ENCODE data around the gene RNF19B. TPM values are rescaled to one million over a fixed set of nuclear protein-coding genes. Genes with fewer than 3 reads are reported as not detected.
A peak's percentile ranks its signal among the peaks of the same experiment; 100 is the strongest.

RNF19B gene
- total RNA-seq, 2 experiments from 2014 or later = 33.4 to 37.4 TPM

DNA sequence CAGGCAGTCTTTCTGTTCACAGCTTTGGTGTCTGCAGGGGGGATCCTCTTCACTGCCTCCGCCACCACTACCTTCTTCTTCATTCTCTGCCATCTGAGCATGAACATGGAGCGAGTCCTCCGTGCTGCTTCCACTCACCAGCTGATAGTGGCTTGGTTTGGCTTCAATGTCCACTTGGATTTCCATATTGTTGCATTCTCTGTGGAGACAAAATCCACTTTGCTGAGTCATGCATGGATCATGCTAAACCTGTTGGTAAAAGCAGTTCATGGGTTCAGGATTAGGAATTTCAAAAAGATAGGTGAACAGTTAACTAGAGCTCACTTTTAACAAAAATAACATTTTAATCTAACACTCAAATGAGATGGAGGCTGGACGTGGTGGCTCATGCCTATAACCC lies 27.5 kb downstream of the RNF19B start:
- H3K27me3 Mint-ChIP-seq = no peaks in the 10 kb centered on the region
- H3K36me3 Mint-ChIP-seq (ENCODE audit: low read depth) = peaks cover 66% of the 10 kb centered on the region
- ChIA-PET CTCF (interaction anchor here (0.6 kb wide), 1 partner anchor 139 kb away, joined by 3 read pairs; no protein-coding TSS in a partner anchor), POLR2A (interaction anchor here (0.7 to 1.0 kb wide), 2 partner anchors 28 to 232 kb away, joined by 3 to 4 read pairs; partner anchors contain the start of gene RNF19B)
- intact Hi-C loops (cut with DNase I, micrococcal nuclease) = no loop called here
- no peak overlapping the region for H3K27ac ChIP-seq (ENCODE audit: low read depth in 1 of 2, low read length in 2 of 2)
- H3K27me3 ChIP-seq (ENCODE audit: control insufficient read depth in 1 of 2, insufficient read depth in 2 of 2, low read length in 2 of 2) = no peaks in the 10 kb centered on the region
- TF ChIP-seq, protein P1, sequence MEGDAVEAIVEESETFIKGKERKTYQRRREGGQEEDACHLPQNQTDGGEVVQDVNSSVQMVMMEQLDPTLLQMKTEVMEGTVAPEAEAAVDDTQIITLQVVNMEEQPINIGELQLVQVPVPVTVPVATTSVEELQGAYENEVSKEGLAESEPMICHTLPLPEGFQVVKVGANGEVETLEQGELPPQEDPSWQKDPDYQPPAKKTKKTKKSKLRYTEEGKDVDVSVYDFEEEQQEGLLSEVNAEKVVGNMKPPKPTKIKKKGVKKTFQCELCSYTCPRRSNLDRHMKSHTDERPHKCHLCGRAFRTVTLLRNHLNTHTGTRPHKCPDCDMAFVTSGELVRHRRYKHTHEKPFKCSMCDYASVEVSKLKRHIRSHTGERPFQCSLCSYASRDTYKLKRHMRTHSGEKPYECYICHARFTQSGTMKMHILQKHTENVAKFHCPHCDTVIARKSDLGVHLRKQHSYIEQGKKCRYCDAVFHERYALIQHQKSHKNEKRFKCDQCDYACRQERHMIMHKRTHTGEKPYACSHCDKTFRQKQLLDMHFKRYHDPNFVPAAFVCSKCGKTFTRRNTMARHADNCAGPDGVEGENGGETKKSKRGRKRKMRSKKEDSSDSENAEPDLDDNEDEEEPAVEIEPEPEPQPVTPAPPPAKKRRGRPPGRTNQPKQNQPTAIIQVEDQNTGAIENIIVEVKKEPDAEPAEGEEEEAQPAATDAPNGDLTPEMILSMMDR (IDR thresholded peaks at IDR 0.05) = no peak
- no peaks in the 10 kb centered on the region for H3K4me1 ChIP-seq (ENCODE audit: insufficient read depth, low read length)
- H3K4me3 ChIP-seq (ENCODE audit: low read length) = no peak overlapping the region
- peaks cover 66% of the 10 kb centered on the region for H3K36me3 ChIP-seq (ENCODE audit: insufficient read depth, low read length)
- DNase-seq (no peak), ATAC-seq (ENCODE audit: poor library complexity) (no peak)
- no peaks in the 10 kb centered on the region for H3K9me3 Mint-ChIP-seq
- no peak overlapping the region for H3K27ac Mint-ChIP-seq
- no peak overlapping the region for H3K4me3 Mint-ChIP-seq
- H3K9me3 ChIP-seq (ENCODE audit: control insufficient read depth in 1 of 2, insufficient read depth in 1 of 2, low read length in 2 of 2) = no peaks in the 10 kb centered on the region
- no peaks in the 10 kb centered on the region for H3K4me1 Mint-ChIP-seq (ENCODE audit: low read depth)

DNA sequence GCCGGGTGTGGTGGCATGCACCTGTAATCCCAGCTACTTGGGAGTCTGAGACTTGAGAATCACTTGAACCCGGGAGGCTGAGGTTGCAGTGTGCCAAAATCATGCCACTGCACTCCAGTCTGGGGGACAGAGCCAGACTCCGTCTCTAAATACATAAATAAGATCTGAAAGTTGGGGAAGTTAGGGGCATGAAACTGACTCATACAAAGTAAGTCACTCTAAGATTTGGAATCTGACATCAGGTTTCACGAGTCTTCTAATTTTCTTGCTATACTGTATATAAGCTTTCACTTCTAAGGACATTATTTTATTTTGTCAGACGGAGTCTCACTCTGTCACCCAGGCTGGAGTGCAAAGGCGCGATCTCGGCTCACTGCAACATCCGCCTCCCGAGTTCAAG lies 30.1 kb downstream of the RNF19B start:
- peaks cover 47% of the 10 kb centered on the region for H3K36me3 ChIP-seq (ENCODE audit: insufficient read depth, low read length)
- POLR2A ChIA-PET = interaction anchor here (1.1 to 2.1 kb wide), 3 partner anchors 30 to 122 kb away, joined by 3 to 9 read pairs (median 7); partner anchors contain the start of gene RNF19B
- H3K27ac Mint-ChIP-seq = no peak overlapping the region

DNA sequence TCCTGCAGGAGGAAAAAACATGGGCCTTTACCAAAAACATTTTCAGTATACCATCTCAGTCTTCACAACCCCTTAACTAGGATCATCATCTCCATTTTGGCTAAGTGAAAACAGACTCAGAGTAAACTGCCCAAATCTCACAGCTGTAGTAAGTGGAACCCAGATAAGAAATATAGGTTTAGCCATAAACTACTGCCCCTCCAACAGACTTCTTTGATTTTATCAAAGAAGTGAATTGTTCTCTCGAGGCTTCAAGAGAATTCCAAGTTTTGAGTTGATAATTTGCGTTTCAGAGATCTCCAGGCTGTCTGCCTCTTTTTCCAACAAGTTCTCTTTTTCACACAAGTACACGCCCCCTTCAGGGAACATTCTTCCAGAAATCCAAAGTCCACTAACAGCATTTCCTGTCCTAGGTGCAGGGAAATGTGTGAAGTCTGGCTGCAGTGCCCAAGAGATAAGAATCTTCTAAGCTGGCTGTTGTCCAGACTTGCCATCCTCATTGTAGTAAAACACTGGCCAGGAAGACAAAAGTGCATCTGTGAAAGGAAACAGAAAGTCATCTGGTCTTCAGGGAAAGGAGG lies 30.8 kb downstream of the RNF19B start:
- H3K36me3 Mint-ChIP-seq (ENCODE audit: low read depth) = peaks cover 35% of the 10 kb centered on the region
- H3K4me3 Mint-ChIP-seq = no peak overlapping the region
- intact Hi-C loops (cut with DNase I, micrococcal nuclease) = loop anchor here (1.0 to 5.0 kb wide), 6 partner anchors 73 to 433 kb away; no protein-coding TSS in a partner anchor
- H3K9me3 Mint-ChIP-seq = no peaks in the 10 kb centered on the region
- Histone ChIP-seq H3K4me3 (ENCODE audit: low read length) (no peak overlapping the region), H3K9me3 (ENCODE audit: control insufficient read depth in 1 of 2, insufficient read depth in 1 of 2, low read length in 2 of 2) (no peaks in the 10 kb centered on the region), H3K27me3 (ENCODE audit: control insufficient read depth in 1 of 2, insufficient read depth in 2 of 2, low read length in 2 of 2) (no peaks in the 10 kb centered on the region), H3K27ac (ENCODE audit: low read depth in 1 of 2, low read length in 2 of 2) (no peak overlapping the region), H3K4me1 (ENCODE audit: insufficient read depth, low read length) (no peaks in the 10 kb centered on the region), H3K36me3 (ENCODE audit: insufficient read depth, low read length) (peaks cover 41% of the 10 kb centered on the region)
- no peak for DNase-seq
- ATAC-seq (ENCODE audit: poor library complexity) = peak; percentile 11
- H3K27ac Mint-ChIP-seq = no peak overlapping the region
- no peaks in the 10 kb centered on the region for H3K27me3 Mint-ChIP-seq
- CTCF ChIA-PET = interaction anchor here (0.7 to 2.8 kb wide), 10 partner anchors 9 to 361 kb away, joined by 3 to 17 read pairs (median 4); no protein-coding TSS in a partner anchor
- H3K4me1 Mint-ChIP-seq (ENCODE audit: low read depth) = no peaks in the 10 kb centered on the region
- POLR2A ChIA-PET = interaction anchor here (1.0 to 2.1 kb wide), 5 partner anchors 31 to 194 kb away, joined by 3 to 9 read pairs (median 4); partner anchors contain the start of gene RNF19B
- TF ChIP-seq, protein P1 (IDR thresholded peaks at IDR 0.05) = peak; percentile 3

More for the DNA sequence above, 30.1 kb downstream of the RNF19B start:
- Histone ChIP-seq H3K27ac (ENCODE audit: low read depth in 1 of 2, low read length in 2 of 2) (no peak overlapping the region), H3K4me1 (ENCODE audit: insufficient read depth, low read length) (no peaks in the 10 kb centered on the region), H3K4me3 (ENCODE audit: low read length) (no peak overlapping the region), H3K27me3 (ENCODE audit: control insufficient read depth in 1 of 2, insufficient read depth in 2 of 2, low read length in 2 of 2) (no peaks in the 10 kb centered on the region), H3K9me3 (ENCODE audit: control insufficient read depth in 1 of 2, insufficient read depth in 1 of 2, low read length in 2 of 2) (no peaks in the 10 kb centered on the region)
- ATAC-seq (ENCODE audit: poor library complexity) (no peak), DNase-seq (no peak)
- CTCF ChIA-PET = interaction anchor here (0.7 to 2.8 kb wide), 3 partner anchors 101 to 361 kb away, joined by 3 to 17 read pairs (median 4); no protein-coding TSS in a partner anchor
- Mint-ChIP-seq H3K4me1 (ENCODE audit: low read depth) (no peaks in the 10 kb centered on the region), H3K36me3 (ENCODE audit: low read depth) (peaks cover 40% of the 10 kb centered on the region), H3K9me3 (no peaks in the 10 kb centered on the region), H3K4me3 (no peak overlapping the region), H3K27me3 (no peaks in the 10 kb centered on the region)
- TF ChIP-seq, protein P1 (IDR thresholded peaks at IDR 0.05) = no peak
- intact Hi-C loops (cut with DNase I, micrococcal nuclease) = loop anchor here in 1 of 2 experiments (5.0 kb wide), 1 partner anchor 433 kb away; no protein-coding TSS in a partner anchor
